Stimulated activated CD4-positive, alpha-beta T cell treated with anti-CD3 and anti-CD28 coated beads, Interleukin-2, amount 100 ng/mL, for 48 hours (primary cell): ENCODE data around the gene DOLK.

ENCODE experiments used
- DNase-seq, 2 donors: peaks; one replicate each; pipeline ENCODE4 v3.0.0-alpha.2; 2020

The DOLK gene

GRCh38 chr9:128929560-128929959 lies 17.8 kb downstream of the DOLK start:
- no peak for DNase-seq

- DNase-seq: no peak
Observed at GRCh38 chr9:128928624-128929023, 18.8 kb downstream of the DOLK start.

GRCh38 chr9:128927731-128928411 lies 19.5 kb downstream of the DOLK start:
- DNase-seq: peak; percentile 39 to 41

GRCh38 chr9:128923493-128923883 lies 23.9 kb downstream of the DOLK start:
- no peak for DNase-seq

GRCh38 chr9:128921881-128922763 lies 25.3 kb downstream of the DOLK start:
- DNase-seq: no peak

- DNase-seq: no peak
Observed at GRCh38 chr9:128920381-128921058, 26.9 kb downstream of the DOLK start, which contains the start of gene PHYHD1. Gene PHYHD1, plus strand, starts transcription at chr9:128920982. Its CDS starts 1,342 bp downstream, at chr9:128922324.

GRCh38 chr9:128919402-128920089 lies 27.9 kb downstream of the DOLK start:
- DNase-seq: no peak

GRCh38 chr9:128918921-128919320 lies 28.5 kb downstream of the DOLK start:
- no peak for DNase-seq

GRCh38 chr9:128917151-128917849 lies 30.1 kb downstream of the DOLK start:
- no peak for DNase-seq

- no peak for DNase-seq
Observed at GRCh38 chr9:128916745-128917144, 30.7 kb downstream of the DOLK start.

- DNase-seq: no peak
Observed at GRCh38 chr9:128916204-128916603, 31.2 kb downstream of the DOLK start.

GRCh38 chr9:128913995-128914772 lies 33.2 kb downstream of the DOLK start:
- DNase-seq: no peak

GRCh38 chr9:128913048-128913900 lies 34.1 kb downstream of the DOLK start:
- DNase-seq: no peak

- no peak for DNase-seq
Observed at GRCh38 chr9:128912270-128912853, 35.0 kb downstream of the DOLK start.

- no peak for DNase-seq
Observed at GRCh38 chr9:128911529-128912035, 35.8 kb downstream of the DOLK start.

- DNase-seq: no peak
Observed at GRCh38 chr9:128910906-128911305, 36.5 kb downstream of the DOLK start.

- no peak for DNase-seq
Observed at GRCh38 chr9:128909859-128910258, 37.5 kb downstream of the DOLK start.

- DNase-seq: no peak
Observed at GRCh38 chr9:128908372-128908771, 39.0 kb downstream of the DOLK start.

GRCh38 chr9:128906741-128907140 lies 40.7 kb downstream of the DOLK start:
- no peak for DNase-seq

GRCh38 chr9:128905964-128906363 lies 41.4 kb downstream of the DOLK start:
- DNase-seq: no peak
